Mesothelial cell of epicardium (in vitro differentiated cells): ENCODE measurements around the gene ATAD1. TPM values are rescaled to one million over a fixed set of nuclear protein-coding genes. Genes with fewer than 3 reads are reported as not detected.
"Not testable (repeated sequence)": the region's sequence is repeated elsewhere in the genome, so short reads cannot be mapped to it uniquely, and the experiment has no call there.

Experiments used
- DNase-seq, 2 experiments: peaks; one replicate each; pipeline ENCODE4 v3.0.0; 2021; ENCODE audit warnings: low spot score in 2 of 2; ENCODE audit not compliant: unreplicated experiment in 2 of 2
- H3K27ac Mint-ChIP-seq: 2 replicates; pipeline ENCODE4 v1.8.0; 2021; ENCODE audit warnings: mixed read lengths
- H3K27me3 Mint-ChIP-seq: 2 replicates; pipeline ENCODE4 v1.8.0; 2021; ENCODE audit warnings: low read depth, mixed read lengths
- H3K36me3 Mint-ChIP-seq: 2 replicates; pipeline ENCODE4 v1.8.0; 2021; ENCODE audit warnings: mixed read lengths
- H3K4me1 Mint-ChIP-seq: 2 replicates; pipeline ENCODE4 v1.8.0; 2021; ENCODE audit warnings: mixed read lengths
- H3K4me3 Mint-ChIP-seq: 2 replicates; pipeline ENCODE4 v1.8.0; 2021; ENCODE audit warnings: mild to moderate bottlenecking, moderate library complexity, mixed read lengths
- H3K9me3 Mint-ChIP-seq: 2 replicates; pipeline ENCODE4 v1.8.0; 2021; ENCODE audit warnings: mixed read lengths
- CTCF ChIP-seq: fragments of 200-600 bp; sonication (generic); IDR thresholded peaks from one replicate; pipeline ENCODE4 v1.5.0; 2021; ENCODE audit warnings: antibody characterized with exemption; ENCODE audit not compliant: unreplicated experiment
- total RNA-seq: library from RNA; stranded (reverse); gene quantifications from 3 replicates; pipeline ENCODE4 v1.2.1, GENCODE V29; 2021

The ATAD1 gene
- total RNA-seq, 1 donor from 2014 or later: 54.3 TPM

DNA sequence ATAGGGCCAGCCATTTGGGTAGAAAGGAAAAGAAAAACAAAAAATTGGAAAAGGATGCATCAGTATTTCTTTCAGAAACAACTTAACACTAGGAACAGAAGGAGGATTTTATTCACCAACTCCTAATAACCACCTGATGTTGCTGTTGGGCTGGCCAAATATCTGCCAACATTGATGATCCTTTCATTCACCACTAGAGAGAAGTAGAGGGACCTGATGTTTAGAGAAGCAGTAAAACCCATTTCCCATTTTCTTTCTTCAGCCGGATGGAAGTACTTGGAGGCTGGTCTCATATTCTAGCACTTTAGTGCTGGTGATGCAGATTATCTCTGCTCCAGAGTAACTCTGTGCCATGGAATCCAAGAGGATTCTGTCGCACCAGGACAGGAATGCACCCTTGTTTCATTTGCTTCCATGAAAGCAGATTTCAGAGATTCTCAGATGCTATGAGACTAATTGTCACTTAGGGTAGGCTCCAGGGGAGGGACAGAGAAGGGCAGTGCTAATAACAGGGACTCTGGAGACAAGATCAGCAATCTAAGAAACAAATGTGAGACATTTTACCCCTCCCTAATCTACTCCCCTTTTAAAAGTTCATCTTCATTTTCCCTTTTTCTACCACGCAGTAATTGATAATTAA is 42.2 kb upstream of the ATAD1 start:
- no peaks in the 10 kb centered on the region for H3K27me3 Mint-ChIP-seq
- DNase-seq: no peak

DNA sequence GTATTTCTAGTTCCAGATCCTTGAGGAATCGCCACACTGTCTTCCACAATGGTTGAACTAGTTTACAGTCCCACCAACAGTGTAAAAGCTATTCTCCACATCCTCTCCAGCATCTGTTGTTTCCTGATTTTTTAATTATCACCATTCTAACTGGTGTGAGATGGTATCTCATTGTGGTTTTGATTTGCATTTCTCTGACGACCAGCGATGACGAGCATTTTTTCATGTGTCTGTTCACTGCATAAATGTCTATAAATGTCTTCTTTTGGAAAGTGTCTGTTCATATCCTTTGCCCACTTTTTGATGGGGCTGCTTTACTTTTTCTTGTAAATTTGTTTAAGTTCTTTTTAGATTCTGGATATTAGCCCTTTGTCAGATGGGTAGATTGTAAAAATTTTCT is 37.6 kb upstream of the ATAD1 start:
- DNase-seq, H3K36me3 Mint-ChIP-seq, H3K27me3 Mint-ChIP-seq, H3K9me3 Mint-ChIP-seq, H3K27ac Mint-ChIP-seq, H3K4me3 Mint-ChIP-seq: not testable (repeated sequence)
- peaks cover 11% of the 10 kb centered on the region for H3K4me1 Mint-ChIP-seq

More for the DNA sequence above, 42.2 kb upstream of the ATAD1 start:
- Mint-ChIP-seq H3K9me3 (no peaks in the 10 kb centered on the region), H3K4me1 (peaks cover 16% of the 10 kb centered on the region), H3K36me3 (no peaks in the 10 kb centered on the region), H3K4me3 (no peak overlapping the region), H3K27ac (peak overlapping the region; percentile 31)
- peak; percentile 24 for TF ChIP-seq CTCF

DNA sequence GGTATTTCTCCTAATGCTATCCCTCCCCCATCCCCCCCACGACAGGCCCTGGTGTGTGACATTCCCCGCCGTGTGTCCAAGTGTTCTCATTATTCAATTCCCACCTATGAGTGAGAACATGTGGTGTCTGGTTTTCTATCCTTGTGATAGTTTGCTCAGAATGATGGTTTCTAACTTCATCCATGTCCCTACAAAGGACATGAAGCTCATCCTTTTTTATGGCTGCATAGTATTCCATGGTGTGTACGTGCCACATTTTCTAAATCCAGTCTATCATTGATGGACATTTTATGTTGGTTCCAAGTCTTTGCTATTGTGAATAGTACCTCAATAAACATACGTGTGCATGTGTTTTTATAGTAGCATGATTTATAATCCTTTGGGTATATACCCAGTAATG is 37.2 kb upstream of the ATAD1 start:
- H3K27me3 Mint-ChIP-seq, H3K4me1 Mint-ChIP-seq, H3K36me3 Mint-ChIP-seq, H3K9me3 Mint-ChIP-seq, DNase-seq, H3K27ac Mint-ChIP-seq, H3K4me3 Mint-ChIP-seq: not testable (repeated sequence)

DNA sequence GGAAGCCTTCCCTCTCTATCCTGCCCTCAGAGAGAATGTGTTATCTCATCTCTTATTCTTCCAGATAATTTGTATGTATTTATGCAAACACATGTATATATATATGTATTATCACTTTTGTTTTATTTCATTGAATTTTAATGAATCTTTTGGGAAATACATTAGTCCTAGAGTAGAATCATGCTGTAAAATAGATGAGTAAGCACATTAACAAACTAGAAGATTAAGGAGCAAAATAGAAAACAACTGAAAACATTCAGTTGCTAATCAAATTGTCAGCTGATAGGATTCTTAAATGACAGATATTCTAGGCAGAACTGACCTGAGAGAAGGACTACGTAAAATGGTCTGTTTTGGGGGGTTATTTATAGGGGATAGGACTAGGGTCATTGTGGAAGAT is 34.1 kb upstream of the ATAD1 start:
- no peak for TF ChIP-seq CTCF
- Mint-ChIP-seq H3K27me3 (no peaks in the 10 kb centered on the region), H3K4me1 (peaks cover 5% of the 10 kb centered on the region), H3K9me3 (no peaks in the 10 kb centered on the region), H3K27ac (no peak overlapping the region), H3K36me3 (no peaks in the 10 kb centered on the region), H3K4me3 (no peak overlapping the region)
- DNase-seq: no peak

- no peaks in the 10 kb centered on the region for H3K9me3 Mint-ChIP-seq
- H3K4me1 Mint-ChIP-seq: peaks cover 11% of the 10 kb centered on the region
- no peak overlapping the region for H3K27ac Mint-ChIP-seq
- no peak overlapping the region for H3K4me3 Mint-ChIP-seq
- H3K36me3 Mint-ChIP-seq: no peaks in the 10 kb centered on the region
- no peak for DNase-seq
- H3K27me3 Mint-ChIP-seq: no peaks in the 10 kb centered on the region
- TF ChIP-seq CTCF: no peak
These were observed 32.7 kb upstream of the ATAD1 start for GRCh38 chr10:87850742-87851205.

DNA sequence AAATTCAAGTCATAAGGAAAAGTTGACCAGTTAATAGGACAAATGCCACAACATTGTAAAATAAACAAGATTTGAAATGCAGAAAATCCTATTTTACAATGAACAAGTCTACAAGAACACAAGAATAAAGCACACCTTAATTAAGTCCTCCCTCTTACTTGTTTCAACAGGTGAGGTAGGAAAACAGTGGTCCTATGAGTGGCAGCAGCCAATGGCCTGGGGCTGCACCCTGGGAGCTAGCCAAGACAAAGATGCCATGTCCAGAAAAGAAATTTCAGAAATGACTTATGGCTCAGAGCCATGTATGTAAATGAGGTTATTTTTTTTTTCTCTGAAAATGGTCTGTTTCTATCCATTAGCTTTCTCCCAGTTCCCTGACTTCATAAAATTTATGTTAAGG is 31.0 kb upstream of the ATAD1 start:
- TF ChIP-seq CTCF: no peak
- peaks cover 13% of the 10 kb centered on the region for H3K4me1 Mint-ChIP-seq
- no peaks in the 10 kb centered on the region for H3K36me3 Mint-ChIP-seq
- H3K27ac Mint-ChIP-seq: no peak overlapping the region
- H3K4me3 Mint-ChIP-seq: no peak overlapping the region
- H3K27me3 Mint-ChIP-seq: no peaks in the 10 kb centered on the region
- H3K9me3 Mint-ChIP-seq: no peaks in the 10 kb centered on the region
- no peak for DNase-seq

DNA sequence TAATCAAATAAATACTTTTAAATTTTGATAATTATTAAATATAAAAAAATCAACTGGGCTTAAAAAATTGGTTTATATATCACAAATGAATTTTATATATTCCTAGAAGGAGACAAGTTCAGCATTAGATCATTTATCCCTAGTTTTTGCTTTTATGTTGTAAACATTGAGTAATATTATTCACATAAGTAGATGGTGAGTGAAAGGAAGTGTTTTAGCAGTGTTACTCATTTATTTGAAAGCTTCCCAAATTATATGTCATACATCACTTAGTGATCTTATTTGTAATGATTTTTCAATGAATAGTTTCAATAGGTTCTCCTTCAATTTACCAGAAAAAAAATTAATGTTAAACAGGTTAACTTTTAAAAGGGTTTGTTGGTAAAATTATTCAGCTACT is 29.5 kb upstream of the ATAD1 start:
- no peak overlapping the region for H3K27ac Mint-ChIP-seq
- H3K9me3 Mint-ChIP-seq: no peaks in the 10 kb centered on the region
- H3K27me3 Mint-ChIP-seq: no peaks in the 10 kb centered on the region
- TF ChIP-seq CTCF: no peak
- no peak overlapping the region for H3K4me3 Mint-ChIP-seq
- DNase-seq: no peak
- H3K4me1 Mint-ChIP-seq: peaks cover 18% of the 10 kb centered on the region
- no peaks in the 10 kb centered on the region for H3K36me3 Mint-ChIP-seq

DNA sequence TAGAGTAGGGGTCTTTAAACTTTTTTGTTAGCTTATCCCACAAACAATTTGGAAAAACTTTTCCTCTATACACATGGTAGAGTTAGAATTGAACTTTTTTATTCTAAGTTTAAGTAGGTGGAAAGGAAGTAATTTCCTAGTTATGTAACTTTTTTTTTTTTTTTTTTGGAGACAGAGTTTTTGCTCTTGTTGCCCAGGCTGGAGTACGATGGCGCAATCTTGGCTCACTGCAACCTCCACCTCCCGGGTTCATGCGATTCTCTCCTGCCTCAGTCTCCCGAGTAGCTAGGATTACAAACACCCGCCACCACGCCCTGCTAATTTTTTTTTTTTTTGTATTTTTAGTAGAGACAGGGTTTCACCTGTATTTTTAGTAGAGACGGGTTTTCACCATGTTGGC is 28.7 kb upstream of the ATAD1 start:
- H3K4me3 Mint-ChIP-seq, H3K36me3 Mint-ChIP-seq, H3K9me3 Mint-ChIP-seq, H3K27ac Mint-ChIP-seq, DNase-seq, H3K27me3 Mint-ChIP-seq: not testable (repeated sequence)
- H3K4me1 Mint-ChIP-seq: peaks cover 20% of the 10 kb centered on the region
